AG04450 (cell line): ENCODE data around the gene NPB. TPM values are rescaled to one million over a fixed set of nuclear protein-coding genes. Genes with fewer than 3 reads are reported as not detected.

Experiments
- CTCF ChIA-PET: fragments of 300-600, 350-600 bp; formaldehyde crosslinking; extraction: SDS; loops from one replicate; lab custom pipeline; 2022; ENCODE audit warnings: antibody characterized with exemption, inconsistent platforms; lab: Charles Lee
- POLR2A ChIA-PET: fragments of 350-600 bp; formaldehyde crosslinking; extraction: SDS; loops from one replicate; lab custom pipeline; 2021; ENCODE audit warnings: antibody characterized with exemption, inconsistent platforms; lab: Yijun Ruan, JAX
- DNase-seq: peaks from one replicate; pipeline ENCODE4 v3.0.0-alpha.2; 2011; ENCODE audit warnings: low read depth, low spot score
- H3K27ac ChIP-seq: one replicate; pipeline ENCODE4 v1.5.1; 2012; ENCODE audit warnings: low read depth, low read length, control low read depth
- H3K27me3 ChIP-seq: one replicate; pipeline ENCODE4 v1.6.0; 2012; ENCODE audit warnings: low read length; ENCODE audit not compliant: control insufficient read depth, insufficient read depth
- H3K4me3 ChIP-seq: 2 replicates; pipeline ENCODE4 v1.5.1; 2011; ENCODE audit warnings: mild to moderate bottlenecking, low read depth, low read length, control low read depth
- H3K9me3 ChIP-seq: 2 replicates; pipeline ENCODE4 v1.5.1; 2012; ENCODE audit warnings: low read length; ENCODE audit not compliant: control insufficient read depth, insufficient read depth
- CTCF ChIP-seq: IDR thresholded peaks from 2 replicates; pipeline ENCODE4 v1.5.1; 2011; ENCODE audit warnings: low read depth, low read length, control low read depth, inconsistent platforms
- polyA plus RNA-seq: library from polyadenylated mRNA; depleted of rRNA; stranded (reverse); fragments of >200 nt; gene quantifications from 2 replicates; pipeline ENCODE4 v1.2.3, GENCODE V29; 2011

The NPB gene
- polyA plus RNA-seq, 1 experiment = 0.20 TPM

GRCh38 chr17:81867170-81867990 lies 34.7 kb upstream of the NPB start:
- Histone ChIP-seq H3K27me3 (no peaks in the 10 kb centered on the region), H3K4me3 (no peak overlapping the region), H3K9me3 (no peaks in the 10 kb centered on the region; the same call in 1 of the 2 replicates), H3K27ac (peak overlapping the region; percentile 73)
- CTCF ChIA-PET = no interaction called here
- DNase-seq = no peak
- no peak for TF ChIP-seq CTCF
- POLR2A ChIA-PET = interaction anchor here (0.6 to 1.2 kb wide), 3 partner anchors 11 to 184 kb away, joined by 3 to 6 read pairs (median 3); partner anchors contain the start of genes ARL16, HGS and MCRIP1

- Histone ChIP-seq H3K4me3 (no peak overlapping the region), H3K27ac (peak overlapping the region; percentile 73), H3K9me3 (no peaks in the 10 kb centered on the region; the same call in 1 of the 2 replicates), H3K27me3 (no peaks in the 10 kb centered on the region)
- DNase-seq = no peak
- TF ChIP-seq CTCF = no peak
- POLR2A ChIA-PET = no interaction called here
- CTCF ChIA-PET = no interaction called here
Measured at GRCh38 chr17:81867991-81868673, 33.9 kb upstream of the NPB start.

- no peak for TF ChIP-seq CTCF
- DNase-seq = peak; percentile 64
- POLR2A ChIA-PET = interaction anchor here (1.4 kb wide), 1 partner anchor 9 kb away, joined by 4 read pairs; no protein-coding TSS in a partner anchor
- peak overlapping the region; percentile 88 for H3K27ac ChIP-seq
- CTCF ChIA-PET = interaction anchor here (1.2 kb wide), 1 partner anchor 151 kb away, joined by 3 read pairs; no protein-coding TSS in a partner anchor
- H3K27me3 ChIP-seq = no peaks in the 10 kb centered on the region
- peak overlapping the region; percentile 81 for H3K4me3 ChIP-seq
- no peaks in the 10 kb centered on the region; the same call in 1 of the 2 replicates for H3K9me3 ChIP-seq
Measured at GRCh38 chr17:81868674-81869220, 33.3 kb upstream of the NPB start.

GRCh38 chr17:81869221-81870130 lies 32.6 kb upstream of the NPB start:
- peak overlapping the region; percentile 88 for H3K27ac ChIP-seq
- ChIA-PET CTCF (interaction anchor here (0.6 to 1.2 kb wide), 2 partner anchors 54 to 150 kb away, joined by 3 read pairs; no protein-coding TSS in a partner anchor), POLR2A (interaction anchor here (0.5 to 1.9 kb wide), 6 partner anchors 8 to 364 kb away, joined by 3 to 11 read pairs (median 5); partner anchors contain the start of genes ARL16, HGS, MCRIP1 and P4HB)
- peak overlapping the region; percentile 81 for H3K4me3 ChIP-seq
- peak; percentile 79 for TF ChIP-seq CTCF
- no peak for DNase-seq
- H3K27me3 ChIP-seq = no peaks in the 10 kb centered on the region
- no peaks in the 10 kb centered on the region; the same call in 1 of the 2 replicates for H3K9me3 ChIP-seq
